Stimulated activated CD8-positive, alpha-beta memory T cell treated with anti-CD3 and anti-CD28 coated beads, Interleukin-7, amount 100 ng/mL, for 1 hour (primary cell): ENCODE data around the gene SGPP2.
"Not testable (repeated sequence)": the region's sequence is repeated elsewhere in the genome, so short reads cannot be mapped to it uniquely, and the experiment has no call there.

Source experiments
- DNase-seq, 2 donors: peaks; one replicate each; pipeline ENCODE4 v3.0.0-alpha.2; 2020; ENCODE audit warnings: low read depth in 2 of 2

SGPP2 gene

DNA sequence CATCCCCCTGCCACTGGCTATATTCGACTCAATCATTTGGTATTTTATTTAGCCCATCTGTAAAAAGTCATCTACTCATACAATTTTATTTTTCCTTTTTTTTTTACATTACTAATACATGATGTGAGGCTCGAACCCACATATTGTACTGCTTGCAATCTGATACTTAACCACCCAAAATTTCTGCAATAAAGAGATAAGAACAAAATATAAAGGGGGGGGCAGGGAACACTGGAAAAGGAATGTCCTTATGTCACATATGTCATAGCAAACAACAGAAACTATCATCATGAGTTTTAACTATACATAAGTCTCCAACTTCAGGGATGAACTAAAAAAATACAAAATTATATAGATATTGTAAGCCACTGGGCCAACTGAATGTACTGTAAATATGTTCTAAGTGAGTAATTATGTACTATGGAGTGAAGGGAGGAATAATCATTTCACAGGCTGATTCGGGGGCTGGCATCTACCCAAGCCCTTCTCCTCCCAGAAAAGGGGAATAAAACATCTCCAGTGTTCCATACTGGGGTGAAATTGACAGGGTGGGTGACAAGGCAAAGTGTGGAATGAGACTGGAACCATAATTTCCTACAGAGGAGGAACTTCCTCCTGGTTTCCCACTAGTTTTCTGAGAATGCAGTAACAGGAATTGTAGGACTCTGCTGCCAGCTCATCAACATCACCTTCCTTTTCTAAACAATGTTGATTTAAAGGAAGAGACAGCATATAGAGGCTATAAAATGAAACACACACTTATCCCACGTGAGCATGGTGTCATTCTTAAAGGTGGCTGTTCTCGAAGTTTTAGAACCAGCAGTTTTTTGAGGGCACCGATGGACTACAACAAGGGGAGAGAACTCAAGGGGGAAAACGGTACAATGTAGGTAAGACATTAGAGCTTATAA lies 152.1 kb downstream of the SGPP2 start:
- DNase-seq: no peak

DNA sequence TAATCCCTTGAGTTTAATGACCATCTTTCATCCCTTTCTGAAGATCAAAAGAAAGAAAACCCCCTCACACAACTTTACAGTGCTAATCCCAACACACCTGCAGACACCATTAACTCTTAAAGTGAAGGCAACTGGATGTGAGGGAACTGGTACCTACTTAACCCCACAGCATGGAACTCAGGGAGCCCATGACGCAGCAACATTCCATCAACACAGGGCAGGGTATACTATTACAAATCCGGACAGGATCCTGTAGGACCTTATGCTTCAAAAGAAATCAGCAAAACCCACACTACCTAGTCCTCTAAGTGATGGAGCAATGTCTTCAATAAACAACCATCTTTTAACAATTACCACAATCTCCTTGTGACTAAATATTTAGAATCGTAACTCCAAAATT lies 153.0 kb downstream of the SGPP2 start:
- DNase-seq: no peak

DNA sequence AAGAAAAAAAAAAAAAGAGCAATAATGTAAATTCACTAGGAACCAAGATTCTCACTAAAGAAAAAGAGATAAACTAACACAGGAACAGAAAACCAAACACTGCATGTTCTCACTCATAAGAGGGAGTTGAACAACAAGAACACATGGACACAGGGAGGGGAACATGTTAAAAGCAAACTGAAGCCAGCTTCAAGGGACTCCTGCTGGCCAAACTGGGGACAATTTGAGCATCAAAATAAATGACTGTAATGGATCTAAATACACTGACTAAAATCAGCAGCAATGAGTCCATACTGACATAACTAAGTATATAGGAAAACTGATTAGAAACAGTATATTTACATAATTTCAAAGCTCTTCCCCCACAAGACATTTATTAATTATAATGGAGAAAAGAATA lies 158.6 kb downstream of the SGPP2 start:
- no peak for DNase-seq

DNA sequence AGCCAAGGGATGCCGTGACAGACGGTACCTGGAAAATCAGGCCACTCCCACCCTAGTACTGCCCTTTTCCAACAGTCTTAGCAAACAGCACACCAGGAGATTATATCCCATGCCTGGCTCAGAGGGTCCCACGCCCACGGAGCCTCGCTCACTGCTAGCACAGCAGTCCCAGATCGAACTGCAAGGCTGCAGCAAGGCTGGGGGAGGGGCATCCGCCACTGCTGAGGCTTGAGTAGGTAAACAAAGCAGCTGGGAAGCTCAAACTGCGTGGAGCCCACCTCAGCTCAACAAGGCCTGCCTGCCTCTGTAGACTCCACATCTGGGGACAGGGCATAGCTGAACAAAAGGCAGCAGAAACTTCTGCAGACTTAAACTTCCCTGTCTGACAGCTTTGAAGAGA lies 160.2 kb downstream of the SGPP2 start:
- not testable (repeated sequence) for DNase-seq

DNA sequence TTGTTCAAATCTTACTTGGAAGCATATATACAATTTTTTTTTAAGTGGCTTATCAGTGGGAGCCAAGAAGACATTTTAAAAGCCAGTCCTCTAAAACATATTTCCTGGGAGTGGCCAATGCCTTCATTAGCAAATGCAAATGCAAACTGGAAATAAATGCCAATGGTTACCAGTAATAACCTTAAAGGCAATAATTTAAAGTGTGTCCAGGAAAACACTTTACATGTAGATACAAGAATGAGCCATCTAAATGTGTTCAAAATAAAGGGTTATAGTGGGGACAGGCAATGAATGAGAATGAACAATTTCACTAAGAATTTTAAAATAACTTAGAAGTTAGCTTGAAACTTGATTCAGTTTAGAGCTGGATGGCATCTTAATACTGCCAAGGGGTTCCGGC lies 167.3 kb downstream of the SGPP2 start:
- DNase-seq: no peak

DNA sequence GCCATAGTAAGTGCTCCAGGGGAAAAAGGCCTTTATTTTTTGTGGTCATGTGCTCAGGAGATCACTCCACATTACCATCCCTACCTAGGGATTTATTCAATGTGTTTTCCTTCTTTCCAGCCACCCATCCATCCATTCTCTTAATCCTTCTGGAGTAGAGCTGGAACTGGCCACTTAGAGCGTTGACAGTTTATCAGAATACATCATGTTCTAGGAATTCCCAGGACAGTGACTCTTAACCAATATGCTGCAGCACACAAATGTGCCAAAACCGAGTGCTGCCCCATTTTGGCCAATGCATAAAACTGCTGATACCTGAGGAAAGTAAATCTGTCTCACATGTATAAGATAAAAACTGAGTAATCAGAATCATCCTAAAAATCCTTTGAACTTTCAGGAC lies 167.8 kb downstream of the SGPP2 start:
- DNase-seq: no peak

DNA sequence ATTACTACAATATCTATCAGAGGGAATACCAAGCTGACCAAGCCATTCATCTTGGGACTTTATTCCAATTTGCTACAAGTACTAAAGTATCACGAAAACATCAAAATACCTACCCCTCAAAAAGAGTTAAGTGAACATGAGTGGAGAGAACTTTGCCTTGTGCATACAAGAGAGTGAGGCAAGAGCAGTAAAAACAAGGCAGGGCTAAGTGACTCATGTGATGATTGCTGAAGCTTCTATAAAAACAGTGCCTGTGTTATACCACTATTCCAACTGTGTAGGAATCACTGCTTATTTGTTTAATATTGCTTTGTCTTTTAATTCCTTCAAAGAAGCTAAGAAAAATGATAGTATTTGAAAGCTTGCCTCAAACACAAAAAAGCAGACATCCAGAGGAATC lies 170.3 kb downstream of the SGPP2 start:
- no peak for DNase-seq

DNA sequence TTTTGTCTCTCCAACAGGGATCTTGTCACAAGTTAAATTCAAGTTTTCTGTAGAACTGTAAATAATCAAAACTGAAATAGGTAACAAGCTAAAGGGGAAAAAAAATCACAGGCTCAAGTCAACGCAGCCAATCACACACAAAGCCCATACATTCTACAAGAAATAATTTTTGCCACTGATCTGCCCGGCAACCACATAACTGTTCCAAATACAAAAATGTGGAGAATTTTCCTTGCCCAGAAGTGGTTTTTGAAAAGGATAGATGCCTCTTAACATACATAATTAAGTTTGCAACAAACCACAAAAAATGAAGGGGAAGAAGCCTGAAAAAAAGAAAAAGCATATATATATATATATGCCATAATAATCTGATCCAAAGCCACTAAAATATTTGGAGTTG lies 171.2 kb downstream of the SGPP2 start:
- no peak for DNase-seq

DNA sequence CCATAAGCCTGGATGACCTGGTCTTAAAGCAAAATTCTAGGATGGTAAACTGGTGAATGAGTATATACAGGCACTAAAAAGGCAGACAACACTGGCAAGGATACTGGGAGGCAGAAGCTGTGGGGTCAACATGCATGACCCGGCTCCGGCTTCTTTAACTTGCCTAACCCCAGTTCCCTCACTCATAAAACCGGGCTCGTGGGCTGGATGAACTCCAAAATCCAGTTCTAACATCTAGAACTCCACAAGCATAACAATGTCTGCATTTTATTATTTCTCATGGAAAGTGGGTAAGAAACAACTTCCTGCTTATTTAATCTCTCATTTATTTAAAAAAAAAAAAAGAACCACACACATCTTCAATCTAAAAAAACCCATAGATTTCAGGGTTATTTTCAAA lies 174.3 kb downstream of the SGPP2 start:
- DNase-seq: no peak

DNA sequence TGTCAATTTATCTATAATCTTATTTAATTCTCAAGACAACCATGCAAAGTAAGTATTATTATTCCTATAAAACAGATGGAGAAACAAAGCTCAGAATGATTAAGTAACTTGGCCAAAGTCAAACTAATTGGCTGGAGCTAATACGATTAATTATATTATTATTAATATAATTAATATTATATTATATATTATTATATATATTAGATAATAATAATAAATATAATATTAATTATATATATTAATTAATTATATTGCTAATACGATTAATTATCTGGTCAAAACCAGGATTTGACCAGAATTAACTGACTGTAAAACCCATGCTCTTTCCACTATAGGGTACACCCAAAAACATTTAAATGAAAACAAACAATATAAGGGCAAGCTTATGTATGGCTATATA lies 179.2 kb downstream of the SGPP2 start:
- DNase-seq: no peak

DNA sequence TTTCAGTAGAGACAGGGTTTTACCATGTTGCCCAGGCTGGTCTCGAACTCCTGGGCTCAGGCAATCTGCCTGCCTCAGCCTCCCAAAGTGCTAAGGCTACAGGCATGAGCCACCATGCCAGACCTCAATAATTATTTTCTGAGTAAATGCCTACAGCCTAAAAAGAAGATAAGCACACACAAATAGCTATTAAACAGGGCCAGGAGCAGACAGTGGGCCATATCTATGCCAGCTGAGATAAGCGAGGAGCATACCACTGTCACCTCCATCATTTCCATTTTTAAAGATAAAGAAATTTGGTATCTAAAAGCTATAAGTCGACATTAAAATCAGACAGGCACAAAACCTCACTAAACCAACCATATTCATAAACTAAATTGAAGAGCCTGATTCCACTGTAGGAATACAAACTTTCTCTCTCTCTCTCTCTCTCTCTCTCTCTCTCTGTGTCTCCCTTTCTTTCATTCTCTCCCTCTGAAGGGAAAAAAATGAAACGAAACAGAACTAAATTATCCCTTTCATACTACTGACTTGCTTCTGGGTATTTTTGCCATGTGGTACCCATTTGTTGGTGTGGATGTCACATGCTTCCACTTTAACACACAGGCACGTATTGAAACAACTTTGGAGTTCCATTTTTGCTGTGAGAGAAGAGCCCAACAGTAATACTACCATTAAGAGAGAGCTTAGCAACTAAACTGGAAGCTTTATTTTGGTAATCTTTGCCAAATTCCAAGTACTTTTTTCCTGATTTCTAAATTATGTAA lies 180.6 kb downstream of the SGPP2 start:
- DNase-seq: no peak

DNA sequence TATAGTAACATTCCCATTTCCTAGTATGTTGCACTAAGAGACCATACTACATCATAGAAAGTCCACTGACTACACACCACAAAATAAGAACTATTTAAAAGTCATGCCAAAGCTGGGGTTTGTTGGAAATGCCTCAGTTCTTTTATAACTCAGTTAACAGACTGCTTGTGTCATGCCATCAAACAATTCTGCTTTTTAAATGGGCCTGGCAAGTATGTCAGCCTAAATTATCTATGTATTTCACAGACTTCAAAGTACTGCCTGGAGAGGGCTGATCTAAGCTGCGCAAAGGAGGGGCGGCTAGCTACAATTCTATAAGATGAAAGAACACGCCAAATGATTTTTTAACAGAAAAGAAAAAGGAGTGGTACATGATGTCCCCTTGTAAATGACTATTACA lies 182.0 kb downstream of the SGPP2 start:
- no peak for DNase-seq

DNA sequence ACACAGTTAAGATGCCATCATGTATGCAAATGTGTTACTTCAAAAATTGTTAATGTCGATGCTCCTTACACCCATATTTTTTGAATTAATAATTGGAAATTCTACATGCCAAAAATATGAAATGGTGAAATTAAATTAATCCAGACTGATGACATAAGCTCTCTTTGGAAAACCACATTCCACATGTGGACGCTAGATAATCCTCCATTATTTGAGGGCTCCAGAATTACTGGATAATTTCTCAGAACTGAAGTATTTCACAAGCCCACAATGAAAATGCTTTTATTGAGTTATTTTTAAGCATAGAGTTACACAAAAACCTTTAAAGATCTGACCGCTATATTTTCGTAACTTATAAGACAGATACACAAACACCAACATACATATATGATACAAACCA lies 183.7 kb downstream of the SGPP2 start:
- DNase-seq: no peak

DNA sequence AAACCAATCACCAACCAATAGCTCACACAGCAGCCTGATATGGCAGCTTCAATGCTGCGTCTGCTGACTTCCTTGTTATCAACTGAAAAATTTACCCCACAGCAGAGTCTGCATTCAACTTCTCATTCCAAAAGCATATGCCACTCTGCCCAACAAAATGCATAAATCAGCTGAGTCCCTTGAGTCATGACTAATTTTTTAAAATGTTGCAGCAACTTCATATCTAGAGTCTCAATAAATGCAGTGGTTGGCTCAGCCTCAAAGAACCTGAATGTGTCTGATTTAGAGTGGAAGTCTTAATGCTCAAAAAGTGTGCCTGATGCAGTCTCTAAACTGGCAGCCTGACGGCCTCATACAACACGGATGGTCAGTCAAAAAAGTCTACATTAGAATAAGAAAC lies 185.0 kb downstream of the SGPP2 start:
- DNase-seq: no peak
